ENCODE measurements around the gene GALR2. TPM values are rescaled to one million over a fixed set of nuclear protein-coding genes. Genes with fewer than 3 reads are reported as not detected.

GALR2 gene
- total and polyA plus RNA-seq, 9 of the 15 experiments (the other 6 are each of a cell fraction or from before 2014, with no cell fraction given), result 0.34 TPM; not detected in 8

DNA sequence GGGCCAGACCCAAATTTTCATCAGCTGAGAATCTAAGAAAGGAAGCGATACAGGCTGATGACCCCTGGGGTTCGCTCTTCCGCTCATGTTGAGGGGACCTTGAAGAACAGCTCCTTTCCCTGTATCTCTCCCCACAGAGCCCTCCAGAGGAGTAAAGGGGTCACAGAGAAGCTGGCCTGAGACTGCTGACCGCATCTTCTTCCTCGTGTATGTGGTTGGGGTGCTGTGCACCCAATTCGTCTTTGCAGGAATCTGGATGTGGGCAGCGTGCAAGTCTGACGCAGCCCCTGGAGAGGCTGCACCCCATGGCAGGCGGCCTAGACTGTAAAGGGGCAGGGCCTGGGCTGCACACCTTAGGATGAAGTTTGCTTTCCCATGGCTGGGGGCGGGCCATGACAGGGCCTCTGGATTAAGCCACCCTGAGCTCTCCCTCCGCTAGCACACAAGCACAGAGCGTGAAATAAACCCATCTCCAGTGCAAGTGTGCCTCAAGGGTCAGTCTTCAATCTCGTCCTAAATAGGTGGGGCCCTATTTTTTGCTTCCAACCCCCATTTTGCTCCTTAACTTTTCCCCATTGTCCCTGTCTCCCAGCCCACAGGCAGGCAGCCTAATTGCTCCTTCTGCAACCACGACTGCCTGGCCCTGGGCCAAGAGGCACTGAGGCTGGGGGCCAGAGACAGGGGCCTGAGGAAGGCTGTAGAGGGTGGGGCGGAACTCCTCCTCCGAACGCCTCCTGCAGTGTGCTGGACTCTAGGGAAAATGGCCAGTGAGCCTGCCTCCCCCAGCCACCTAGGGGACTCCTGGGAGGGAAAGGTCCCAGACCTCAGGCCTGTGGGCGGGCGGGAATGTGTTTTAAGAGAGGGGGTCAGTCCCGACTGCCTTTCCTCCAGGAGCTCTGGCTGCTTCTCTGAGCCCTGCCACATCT, 8.0 kb downstream of the GALR2 start:
- Histone ChIP-seq H3K4me2 (ENCODE audit: insufficient read depth, low read length) (no peak overlapping the region), H4K20me1 (replicated peaks; ENCODE audit: control insufficient read depth, insufficient read depth, low read length) (peaks cover 9% of the 10 kb centered on the region; the same call in 1 of the 2 replicates), H3K9me1 (ENCODE audit: control insufficient read depth, insufficient read depth, low read length) (peaks cover 4% of the 10 kb centered on the region), H3K27me3 (ENCODE audit: control insufficient read depth in 2 of 2, insufficient read depth in 2 of 2, low read length in 2 of 2) (peaks cover 6 to 17% of the 10 kb centered on the region in 2 experiments; a peak in 4 of 5 replicates), H3K27ac (ENCODE audit: extremely low read depth, low read depth, low read length) (no peak overlapping the region), H3K9me3 (replicated peaks; ENCODE audit: control insufficient read depth, insufficient read depth, low read depth, low read length) (no peaks in the 10 kb centered on the region), H3K36me3 (ENCODE audit: control insufficient read depth, insufficient read depth, low read length) (peaks cover 46% of the 10 kb centered on the region; the same call in 2 of the 3 replicates), H2AFZ (ENCODE audit: low read depth, low read length) (no peak overlapping the region), H3K4me3 (no peak overlapping the region), H3K4me1 (replicated peaks in 1 of 2; ENCODE audit: control insufficient read depth in 2 of 2, insufficient read depth in 2 of 2, low read length in 2 of 2) (peaks cover 0 to 32% of the 10 kb centered on the region in 2 experiments; a peak in 2 of 5 replicates), H3K79me2 (ENCODE audit: control insufficient read depth, insufficient read depth, low read length) (no peaks in the 10 kb centered on the region), H3K9ac (ENCODE audit: insufficient read depth in 1 of 2, low read depth in 2 of 2, low read length in 2 of 2) (peak overlapping the region in 1 of 2 experiments; percentile 82; a peak in 2 of 4 replicates)
- ATAC-seq (no peak), DNase-seq (ENCODE audit: extremely low read depth in 1 of 4, low spot score in 3 of 4) (no peak), FAIRE-seq (no peak)
- CTCF ChIA-PET (ENCODE audit: low intra/inter-chr PET ratio), result no interaction called here
- TSS peak; percentile 28 for BruUV-seq (replicated peaks)
- no peak for TF ChIP-seq ZNF184 (CRISPR knock-in tag; IDR thresholded peaks at IDR 0.05)
- TF ChIP-seq NFIC (IDR thresholded peaks at IDR 0.05), result peak; percentile 83
- 70% methylated on average over 19 of the region's 20 CpGs for WGBS (ENCODE audit: insufficient coverage, low coverage, missing lambda C conversion rate)
- intact Hi-C loops (cut with micrococcal nuclease), result no loop called here
- POLR2A ChIA-PET, result interaction anchor here (0.6 to 1.0 kb wide), 3 partner anchors 9 to 187 kb away, joined by 3 read pairs; no protein-coding TSS in a partner anchor
- in situ Hi-C loops (cut with MboI), result no loop called here

Data from K562 (cell line).